Stimulated activated CD4-positive, alpha-beta T cell treated with anti-CD3 and anti-CD28 coated beads, Interleukin-1b, Interleukin-23, amount 100 ng/mL, for 4 hours (primary cell): ENCODE results near the gene C2CD2L.
"Not testable (repeated sequence)": the region's sequence is repeated elsewhere in the genome, so short reads cannot be mapped to it uniquely, and the experiment has no call there.

ENCODE experiments used
- DNase-seq, 2 donors: peaks; one replicate each; pipeline ENCODE4 v3.0.0-alpha.2; 2020; ENCODE audit warnings: low read depth in 2 of 2

C2CD2L gene

DNA sequence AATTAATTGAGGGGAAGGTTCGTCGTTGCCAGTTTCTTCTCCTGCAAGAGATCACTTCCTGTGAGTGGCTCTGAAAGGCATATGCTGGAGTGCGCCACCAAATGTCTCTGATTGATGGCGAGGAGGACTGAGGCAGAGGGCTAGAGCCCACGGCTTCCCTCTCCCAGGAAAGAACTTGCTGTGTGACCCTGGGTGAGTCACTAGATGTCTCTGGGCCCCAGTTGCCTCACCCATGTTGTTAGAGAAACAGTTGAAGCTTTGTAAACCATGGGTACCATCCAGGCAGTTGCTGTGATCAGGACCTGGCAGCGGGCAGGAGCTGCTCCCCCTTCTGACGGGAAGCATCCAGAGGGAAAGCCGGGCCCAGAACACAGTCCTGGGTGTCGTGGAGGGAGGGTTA is 44.9 kb downstream of the C2CD2L start:
- DNase-seq, result no peak

DNA sequence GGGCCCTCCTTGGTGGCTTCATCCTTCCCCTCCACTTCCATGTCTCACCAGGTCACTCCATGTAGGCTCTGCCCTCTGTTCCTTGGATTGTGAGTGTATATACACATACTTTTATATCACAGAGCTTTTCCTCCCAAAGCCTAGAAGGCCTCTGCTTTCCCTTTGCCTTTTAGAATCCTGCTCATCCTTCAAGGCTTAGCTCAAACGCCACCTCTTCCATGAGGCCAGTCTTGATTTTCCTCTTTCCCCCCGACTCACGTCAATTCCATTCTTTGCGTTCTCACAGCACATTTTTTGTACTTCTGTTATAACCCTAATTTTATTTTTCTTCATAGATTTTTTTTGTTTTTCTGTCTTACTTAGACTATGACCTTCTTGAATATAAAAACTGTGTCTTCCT is 45.5 kb downstream of the C2CD2L start:
- no peak for DNase-seq

DNA sequence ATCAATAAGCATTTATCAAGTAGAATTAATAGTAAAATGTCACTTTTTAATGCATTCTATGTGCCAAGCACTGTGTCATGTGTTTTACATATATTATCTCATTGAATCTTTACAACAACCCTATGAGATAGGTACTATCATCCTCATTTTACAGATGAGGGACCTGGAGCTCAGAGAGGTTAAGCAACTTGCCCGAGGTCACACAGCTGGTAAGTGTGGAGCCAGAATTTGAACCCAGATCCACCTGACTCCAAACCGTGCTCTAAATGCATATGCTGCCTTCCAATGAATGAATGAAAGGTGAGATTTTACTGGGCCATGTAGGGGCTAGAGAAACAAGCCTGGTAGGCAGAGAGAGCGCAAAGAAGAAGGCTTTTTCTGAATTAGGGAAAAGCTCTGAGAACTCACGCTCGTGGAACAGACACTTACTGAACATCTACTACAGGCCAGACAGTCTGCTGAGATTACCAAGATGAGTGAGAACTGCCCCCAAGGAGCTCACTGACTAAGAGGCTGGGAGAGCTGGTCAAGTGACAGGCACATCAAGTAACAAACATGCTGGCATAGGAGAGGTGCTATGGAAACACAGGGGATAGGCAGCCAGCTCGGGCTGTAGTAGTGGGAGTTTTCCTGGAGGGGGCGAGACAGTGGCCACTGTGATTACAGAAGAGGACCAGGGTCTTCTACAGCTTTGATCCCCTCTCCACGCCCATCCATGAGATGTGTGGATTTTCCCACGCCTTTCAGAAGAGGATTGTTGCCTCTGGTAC is 46.1 kb downstream of the C2CD2L start:
- no peak for DNase-seq

DNA sequence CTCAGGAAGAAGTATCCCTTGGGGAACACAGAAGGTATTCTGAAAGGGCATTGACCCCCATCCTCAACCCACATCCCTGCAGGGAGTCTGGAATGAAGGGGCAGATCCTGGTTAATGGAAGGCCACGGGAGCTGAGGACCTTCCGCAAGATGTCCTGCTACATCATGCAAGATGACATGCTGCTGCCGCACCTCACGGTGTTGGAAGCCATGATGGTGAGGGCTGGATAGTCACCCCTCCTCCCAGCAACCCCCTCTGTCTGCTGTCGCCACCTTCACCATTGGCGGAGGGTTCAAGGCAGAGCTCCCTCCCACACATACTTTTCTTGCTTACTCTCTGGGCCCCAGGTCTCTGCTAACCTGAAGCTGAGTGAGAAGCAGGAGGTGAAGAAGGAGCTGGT is 47.0 kb downstream of the C2CD2L start:
- DNase-seq, result no peak

DNA sequence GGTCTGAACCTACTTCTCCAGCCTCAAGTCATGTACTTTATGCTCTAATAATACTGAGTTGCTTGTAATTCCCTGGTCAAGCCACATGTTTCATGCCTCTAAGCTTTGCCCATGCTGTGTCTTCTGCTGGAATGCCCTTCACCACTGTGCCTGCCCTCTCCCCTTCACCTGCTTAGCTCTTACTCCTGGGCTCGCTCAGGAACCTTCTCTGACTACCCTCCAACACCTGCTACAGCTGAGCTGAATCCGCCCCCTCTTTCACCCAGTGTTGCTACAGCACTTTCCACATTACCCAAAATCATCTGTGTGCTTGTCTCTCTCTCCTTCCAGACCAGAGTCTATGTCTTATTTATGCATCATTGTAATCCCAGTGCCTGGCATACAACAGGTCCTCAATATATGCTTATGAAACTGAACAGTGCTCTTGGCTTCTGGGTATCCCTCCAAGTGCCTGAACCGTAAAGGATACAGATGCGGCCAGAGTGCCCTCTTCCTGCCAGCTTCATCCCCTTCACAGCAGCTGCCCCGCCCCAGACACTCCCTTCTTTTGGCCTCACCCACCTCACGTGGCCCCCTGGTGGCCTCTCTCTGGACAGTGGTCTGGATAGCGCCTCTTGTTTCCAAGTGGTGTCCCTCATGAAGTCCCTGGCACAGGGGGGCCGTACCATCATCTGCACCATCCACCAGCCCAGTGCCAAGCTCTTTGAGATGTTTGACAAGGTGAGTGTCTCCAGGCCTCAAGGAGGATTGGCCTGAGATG is 48.8 kb downstream of the C2CD2L start:
- no peak for DNase-seq

DNA sequence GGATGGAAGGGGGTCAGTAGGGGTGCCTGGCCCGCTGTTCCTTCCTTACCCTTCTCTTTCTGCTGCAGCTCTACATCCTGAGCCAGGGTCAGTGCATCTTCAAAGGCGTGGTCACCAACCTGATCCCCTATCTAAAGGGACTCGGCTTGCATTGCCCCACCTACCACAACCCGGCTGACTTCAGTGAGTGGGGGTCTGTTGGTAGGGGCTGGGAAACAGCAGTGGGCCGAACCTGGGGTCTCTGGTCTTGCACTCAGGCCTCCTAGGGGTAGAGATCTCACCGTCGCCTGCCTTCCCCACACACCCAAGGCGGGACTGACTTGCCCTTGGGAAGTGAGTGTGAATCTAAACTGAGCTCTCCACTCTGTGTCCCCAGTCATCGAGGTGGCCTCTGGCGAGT is 49.4 kb downstream of the C2CD2L start:
- DNase-seq, result no peak

DNA sequence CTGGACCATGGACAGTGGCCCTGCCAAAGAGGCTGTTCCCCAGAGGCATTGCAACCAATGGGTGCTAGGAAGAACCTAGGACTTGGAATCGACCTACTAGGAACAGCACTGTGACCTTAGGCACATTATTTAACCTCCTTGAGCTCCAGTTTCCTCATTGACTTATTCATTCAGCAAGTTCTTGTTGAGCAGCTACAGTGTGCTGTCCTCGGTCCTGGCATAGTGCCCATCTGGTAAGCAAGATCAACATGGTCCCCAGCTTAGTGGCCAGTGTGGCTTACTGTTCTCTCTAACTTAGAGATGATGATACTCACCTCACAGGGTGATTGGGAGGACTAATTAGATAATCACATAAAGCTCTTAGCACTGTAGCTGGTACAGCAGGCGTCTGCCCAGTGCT is 49.9 kb downstream of the C2CD2L start:
- DNase-seq, result no peak

DNA sequence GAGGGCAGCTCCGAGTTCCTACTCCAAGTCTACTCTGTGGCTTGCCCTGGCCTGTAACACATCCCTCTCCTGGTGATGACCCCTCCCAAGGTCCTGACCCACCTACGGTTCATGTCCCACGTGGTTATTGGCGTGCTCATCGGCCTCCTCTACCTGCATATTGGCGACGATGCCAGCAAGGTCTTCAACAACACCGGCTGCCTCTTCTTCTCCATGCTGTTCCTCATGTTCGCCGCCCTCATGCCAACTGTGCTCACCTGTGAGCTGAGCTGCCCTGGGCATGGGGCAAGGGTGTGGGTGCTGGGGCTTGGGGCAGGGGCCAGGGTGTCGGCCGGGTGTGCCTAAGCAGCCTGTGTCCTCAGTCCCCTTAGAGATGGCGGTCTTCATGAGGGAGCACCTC is 51.3 kb downstream of the C2CD2L start:
- no peak for DNase-seq

DNA sequence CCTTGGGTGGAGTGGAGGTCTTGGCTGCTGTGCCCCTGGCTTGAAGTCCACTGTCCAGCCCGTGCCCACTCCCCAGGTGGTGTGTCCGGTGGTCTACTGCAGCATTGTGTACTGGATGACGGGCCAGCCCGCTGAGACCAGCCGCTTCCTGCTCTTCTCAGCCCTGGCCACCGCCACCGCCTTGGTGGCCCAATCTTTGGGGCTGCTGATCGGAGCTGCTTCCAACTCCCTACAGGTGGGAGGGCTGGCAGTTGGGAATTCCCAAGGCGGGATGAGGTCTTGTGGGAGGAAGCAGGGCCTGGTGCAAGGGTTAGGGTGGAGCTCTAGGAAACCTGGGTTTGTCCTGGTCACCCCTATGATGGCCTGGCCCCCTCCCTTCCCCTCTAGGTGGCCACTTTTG is 53.0 kb downstream of the C2CD2L start:
- no peak for DNase-seq

DNA sequence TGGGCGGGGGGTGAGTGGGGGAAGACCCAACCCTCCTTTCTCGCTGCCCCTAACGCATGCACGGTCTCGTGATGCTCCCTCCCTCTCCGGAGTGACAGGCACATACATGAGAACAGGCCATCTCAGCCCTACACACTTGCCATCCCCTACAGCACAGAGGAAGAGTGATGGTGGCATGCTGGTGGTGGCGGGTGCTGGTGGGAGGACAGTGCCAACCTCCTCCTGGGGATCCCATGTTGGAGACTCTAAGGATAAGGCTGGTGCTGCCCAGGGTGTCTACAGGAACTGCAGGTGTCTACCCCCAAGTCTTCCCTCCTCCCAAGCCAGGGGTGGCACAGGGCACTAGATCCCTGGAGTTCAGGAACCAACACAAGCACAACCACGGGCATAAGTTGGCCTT is 54.7 kb downstream of the C2CD2L start:
- DNase-seq, result no peak

DNA sequence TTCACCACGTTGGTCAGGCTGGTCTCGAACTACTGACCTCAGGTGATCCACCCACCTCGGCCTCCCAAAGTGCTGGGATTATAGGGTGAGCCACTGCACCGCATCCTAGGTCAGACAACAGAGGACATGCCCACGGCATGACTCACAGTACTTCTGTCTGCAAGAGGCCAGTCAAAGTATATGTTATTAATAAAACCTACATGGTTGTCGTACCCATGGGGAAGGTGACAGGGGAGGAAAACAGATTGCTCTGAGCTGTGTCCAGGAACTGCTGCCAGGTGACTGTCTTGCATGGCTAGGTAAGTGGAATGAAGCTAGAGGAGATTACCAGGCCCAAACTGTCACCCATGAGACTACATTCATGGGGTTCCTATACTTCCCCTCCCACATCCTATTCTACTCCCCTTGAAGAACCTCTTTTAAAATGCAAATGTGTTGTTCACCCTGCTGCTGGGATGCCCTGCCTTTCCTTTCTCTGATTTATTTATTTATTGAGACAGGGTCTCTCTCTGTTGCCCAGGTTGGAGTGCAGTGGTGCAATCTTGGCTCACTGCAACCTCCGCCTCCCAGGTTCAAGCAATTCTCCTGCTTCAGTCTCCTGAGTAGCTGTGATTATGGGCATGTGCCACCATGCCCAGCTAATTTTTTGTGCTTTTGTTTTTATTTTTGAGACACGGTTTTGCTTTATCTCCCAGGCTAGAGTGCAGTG is 59.4 kb downstream of the C2CD2L start:
- no peak for DNase-seq

DNA sequence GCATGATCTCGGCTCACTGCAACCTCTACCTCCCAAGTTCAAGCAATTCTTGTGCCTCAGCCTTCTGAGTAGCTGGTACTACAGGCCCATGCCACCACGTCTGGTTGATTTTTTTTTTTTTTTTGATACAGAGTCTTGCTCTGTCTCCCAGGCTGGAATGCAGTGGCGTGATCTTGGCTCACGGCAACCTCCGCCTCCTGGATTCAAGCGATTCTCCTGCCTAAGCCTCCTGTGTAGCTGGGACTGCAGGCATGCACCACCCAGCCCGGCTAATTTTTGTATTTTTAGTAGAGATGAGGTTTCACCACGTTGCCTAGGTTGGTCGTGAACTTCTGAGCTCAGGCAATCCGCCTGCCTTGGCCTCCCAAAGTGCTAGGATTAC is 59.9 kb downstream of the C2CD2L start:
- DNase-seq, result not testable (repeated sequence)

DNA sequence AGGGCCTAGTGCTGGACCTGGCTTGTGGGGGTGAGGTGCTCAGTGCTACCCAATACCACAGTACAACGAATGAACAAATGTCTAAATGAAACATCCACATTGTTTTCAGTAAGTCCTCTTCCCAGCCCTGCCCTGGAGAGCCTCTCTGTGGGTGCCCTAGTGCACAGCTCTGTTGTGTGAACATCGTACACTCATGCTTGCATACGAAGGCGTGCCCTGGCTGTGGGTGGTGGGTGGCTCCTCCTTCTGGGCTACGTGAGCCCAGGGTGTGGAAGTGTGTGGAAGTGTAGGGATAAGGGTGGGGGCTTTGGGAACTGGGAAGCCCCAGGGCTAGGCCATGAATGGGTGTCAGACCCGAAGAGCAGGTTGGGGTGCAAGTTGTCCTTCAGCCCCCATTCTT is 60.8 kb downstream of the C2CD2L start:
- no peak for DNase-seq
